ENCODE results near the gene FBXL5.

Gene FBXL5

GRCh38 chr4:15668566-15669435, 13.6 kb upstream of the FBXL5 start:
- no peaks in the 10 kb centered on the region for H3K27me3 ChIP-seq (ENCODE audit: control insufficient read depth in 5 of 5, insufficient read depth in 4 of 5, low read length in 5 of 5)
- no peak overlapping the region for H3K27ac ChIP-seq (ENCODE audit: low read depth, low read length)
- H3K36me3 ChIP-seq (ENCODE audit: control insufficient read depth in 5 of 5, insufficient read depth in 5 of 5, low read length in 5 of 5), result no peaks in the 10 kb centered on the region
- no peaks in the 10 kb centered on the region for H3K9me3 ChIP-seq (ENCODE audit: control insufficient read depth in 5 of 5, low read length in 5 of 5)
- H3K4me3 ChIP-seq (ENCODE audit: low read depth in 1 of 5, low read length in 5 of 5), result no peak overlapping the region
- no peak overlapping the region for H3K9ac ChIP-seq (ENCODE audit: low read length in 5 of 5)
- peaks cover 0 to 15% (median 0%) of the 10 kb centered on the region in 5 donors for H3K4me1 ChIP-seq (ENCODE audit: control insufficient read depth in 5 of 5, insufficient read depth in 5 of 5, low read length in 5 of 5)

GRCh38 chr4:15667006-15667405, 11.8 kb upstream of the FBXL5 start:
- Histone ChIP-seq H3K27me3 (ENCODE audit: control insufficient read depth in 5 of 5, insufficient read depth in 4 of 5, low read length in 5 of 5) (no peaks in the 10 kb centered on the region), H3K9ac (ENCODE audit: low read length in 5 of 5) (no peak overlapping the region), H3K4me3 (ENCODE audit: low read depth in 1 of 5, low read length in 5 of 5) (no peak overlapping the region), H3K36me3 (ENCODE audit: control insufficient read depth in 5 of 5, insufficient read depth in 5 of 5, low read length in 5 of 5) (no peaks in the 10 kb centered on the region), H3K4me1 (ENCODE audit: control insufficient read depth in 5 of 5, insufficient read depth in 5 of 5, low read length in 5 of 5) (peaks cover 0 to 15% (median 0%) of the 10 kb centered on the region in 5 donors), H3K9me3 (ENCODE audit: control insufficient read depth in 5 of 5, low read length in 5 of 5) (no peaks in the 10 kb centered on the region), H3K27ac (ENCODE audit: low read depth, low read length) (no peak overlapping the region)

GRCh38 chr4:15665753-15666365, 10.7 kb upstream of the FBXL5 start:
- Histone ChIP-seq H3K27ac (ENCODE audit: low read depth, low read length) (no peak overlapping the region), H3K9ac (ENCODE audit: low read length in 5 of 5) (no peak overlapping the region), H3K27me3 (ENCODE audit: control insufficient read depth in 5 of 5, insufficient read depth in 4 of 5, low read length in 5 of 5) (no peaks in the 10 kb centered on the region), H3K9me3 (ENCODE audit: control insufficient read depth in 5 of 5, low read length in 5 of 5) (no peaks in the 10 kb centered on the region), H3K36me3 (ENCODE audit: control insufficient read depth in 5 of 5, insufficient read depth in 5 of 5, low read length in 5 of 5) (no peaks in the 10 kb centered on the region), H3K4me3 (ENCODE audit: low read depth in 1 of 5, low read length in 5 of 5) (no peak overlapping the region), H3K4me1 (ENCODE audit: control insufficient read depth in 5 of 5, insufficient read depth in 5 of 5, low read length in 5 of 5) (peaks cover 0 to 15% (median 0%) of the 10 kb centered on the region in 5 donors)

GRCh38 chr4:15659768-15660570, 4.8 kb upstream of the FBXL5 start:
- Histone ChIP-seq H3K9ac (ENCODE audit: low read length in 5 of 5) (peak overlapping the region in 3 of 5 donors; percentile 33 to 73 (median 49)), H3K27ac (ENCODE audit: low read depth, low read length) (peak overlapping the region; percentile 99), H3K4me3 (ENCODE audit: low read depth in 1 of 5, low read length in 5 of 5) (no peak overlapping the region), H3K4me1 (ENCODE audit: control insufficient read depth in 5 of 5, insufficient read depth in 5 of 5, low read length in 5 of 5) (peaks cover 0 to 39% (median 20%) of the 10 kb centered on the region in 5 donors), H3K27me3 (ENCODE audit: control insufficient read depth in 5 of 5, insufficient read depth in 4 of 5, low read length in 5 of 5) (no peaks in the 10 kb centered on the region), H3K9me3 (ENCODE audit: control insufficient read depth in 5 of 5, low read length in 5 of 5) (no peaks in the 10 kb centered on the region), H3K36me3 (ENCODE audit: control insufficient read depth in 5 of 5, insufficient read depth in 5 of 5, low read length in 5 of 5) (no peaks in the 10 kb centered on the region)

- Histone ChIP-seq H3K36me3 (ENCODE audit: control insufficient read depth in 5 of 5, insufficient read depth in 5 of 5, low read length in 5 of 5) (no peaks in the 10 kb centered on the region), H3K27ac (ENCODE audit: low read depth, low read length) (peak overlapping the region; percentile 99), H3K9ac (ENCODE audit: low read length in 5 of 5) (peak overlapping the region in 1 of 5 donors; percentile 73), H3K9me3 (ENCODE audit: control insufficient read depth in 5 of 5, low read length in 5 of 5) (no peaks in the 10 kb centered on the region), H3K4me1 (ENCODE audit: control insufficient read depth in 5 of 5, insufficient read depth in 5 of 5, low read length in 5 of 5) (peaks cover under 1 to 44% (median 27%) of the 10 kb centered on the region in 5 donors), H3K4me3 (ENCODE audit: low read depth in 1 of 5, low read length in 5 of 5) (no peak overlapping the region), H3K27me3 (ENCODE audit: control insufficient read depth in 5 of 5, insufficient read depth in 4 of 5, low read length in 5 of 5) (no peaks in the 10 kb centered on the region)
These were observed 3.6 kb upstream of the FBXL5 start for GRCh38 chr4:15658781-15659180.

- Histone ChIP-seq H3K4me1 (ENCODE audit: control insufficient read depth in 5 of 5, insufficient read depth in 5 of 5, low read length in 5 of 5) (peaks cover 5 to 49% (median 33%) of the 10 kb centered on the region in 5 donors), H3K9ac (ENCODE audit: low read length in 5 of 5) (peak overlapping the region in 1 of 5 donors; percentile 73), H3K4me3 (ENCODE audit: low read depth in 1 of 5, low read length in 5 of 5) (no peak overlapping the region), H3K27ac (ENCODE audit: low read depth, low read length) (peak overlapping the region; percentile 99), H3K36me3 (ENCODE audit: control insufficient read depth in 5 of 5, insufficient read depth in 5 of 5, low read length in 5 of 5) (no peaks in the 10 kb centered on the region), H3K27me3 (ENCODE audit: control insufficient read depth in 5 of 5, insufficient read depth in 4 of 5, low read length in 5 of 5) (no peaks in the 10 kb centered on the region), H3K9me3 (ENCODE audit: control insufficient read depth in 5 of 5, low read length in 5 of 5) (no peaks in the 10 kb centered on the region)
These were observed 3.1 kb upstream of the FBXL5 start for GRCh38 chr4:15658136-15658770.

GRCh38 chr4:15657366-15657765, 2.2 kb upstream of the FBXL5 start:
- Histone ChIP-seq H3K4me3 (ENCODE audit: low read depth in 1 of 5, low read length in 5 of 5) (no peak overlapping the region), H3K9ac (ENCODE audit: low read length in 5 of 5) (peak overlapping the region in 3 of 5 donors; percentile 1 to 17 (median 14)), H3K27me3 (ENCODE audit: control insufficient read depth in 5 of 5, insufficient read depth in 4 of 5, low read length in 5 of 5) (no peaks in the 10 kb centered on the region), H3K36me3 (ENCODE audit: control insufficient read depth in 5 of 5, insufficient read depth in 5 of 5, low read length in 5 of 5) (no peaks in the 10 kb centered on the region), H3K4me1 (ENCODE audit: control insufficient read depth in 5 of 5, insufficient read depth in 5 of 5, low read length in 5 of 5) (peaks cover 5 to 58% (median 41%) of the 10 kb centered on the region in 5 donors), H3K9me3 (ENCODE audit: control insufficient read depth in 5 of 5, low read length in 5 of 5) (no peaks in the 10 kb centered on the region), H3K27ac (ENCODE audit: low read depth, low read length) (peak overlapping the region; percentile 99)

GRCh38 chr4:15656038-15656470, 897 bp upstream of the FBXL5 start:
- no peaks in the 10 kb centered on the region for H3K27me3 ChIP-seq (ENCODE audit: control insufficient read depth in 5 of 5, insufficient read depth in 4 of 5, low read length in 5 of 5)
- H3K9ac ChIP-seq (ENCODE audit: low read length in 5 of 5), result peak overlapping the region; percentile 78 to 98 (median 96)
- peak overlapping the region; percentile 68 to 90 (median 74) for H3K4me3 ChIP-seq (ENCODE audit: low read depth in 1 of 5, low read length in 5 of 5)
- H3K36me3 ChIP-seq (ENCODE audit: control insufficient read depth in 5 of 5, insufficient read depth in 5 of 5, low read length in 5 of 5), result no peaks in the 10 kb centered on the region
- no peaks in the 10 kb centered on the region for H3K9me3 ChIP-seq (ENCODE audit: control insufficient read depth in 5 of 5, low read length in 5 of 5)
- peaks cover 5 to 71% (median 55%) of the 10 kb centered on the region in 5 donors for H3K4me1 ChIP-seq (ENCODE audit: control insufficient read depth in 5 of 5, insufficient read depth in 5 of 5, low read length in 5 of 5)
- H3K27ac ChIP-seq (ENCODE audit: low read depth, low read length), result peak overlapping the region; percentile 99

- Histone ChIP-seq H3K36me3 (ENCODE audit: control insufficient read depth in 5 of 5, insufficient read depth in 5 of 5, low read length in 5 of 5) (no peaks in the 10 kb centered on the region), H3K4me3 (ENCODE audit: low read depth in 1 of 5, low read length in 5 of 5) (peak overlapping the region; percentile 74 to 94 (median 86)), H3K9ac (ENCODE audit: low read length in 5 of 5) (peak overlapping the region; percentile 87 to 93 (median 91)), H3K27me3 (ENCODE audit: control insufficient read depth in 5 of 5, insufficient read depth in 4 of 5, low read length in 5 of 5) (no peaks in the 10 kb centered on the region), H3K9me3 (ENCODE audit: control insufficient read depth in 5 of 5, low read length in 5 of 5) (no peaks in the 10 kb centered on the region), H3K27ac (ENCODE audit: low read depth, low read length) (peak overlapping the region; percentile 99), H3K4me1 (ENCODE audit: control insufficient read depth in 5 of 5, insufficient read depth in 5 of 5, low read length in 5 of 5) (peaks cover 5 to 73% (median 59%) of the 10 kb centered on the region in 5 donors)
These were observed 449 bp downstream of the FBXL5 start for GRCh38 chr4:15654593-15655222.
